ENCODE results near the gene SETBP1. TPM values are rescaled to one million over a fixed set of nuclear protein-coding genes. Genes with fewer than 3 reads are reported as not detected.
A peak's percentile ranks its signal among the peaks of the same experiment; 100 is the strongest.

SETBP1 gene
- total and polyA plus RNA-seq, 2 donors from 2014 or later = 2.7 to 71.7 TPM

- Histone ChIP-seq H3K4me3 (ENCODE audit: low read length in 3 of 3) (peak overlapping the region in 1 of 3 donors; percentile 2), H3K27ac (ENCODE audit: low read depth in 2 of 2, low read length in 2 of 2) (peak overlapping the region; percentile 72 to 80), H3K4me1 (ENCODE audit: control insufficient read depth in 2 of 3, insufficient read depth in 2 of 3, low read depth in 1 of 3, low read length in 3 of 3) (peaks cover 30 to 40% (median 33%) of the 10 kb centered on the region in 3 donors), H3K36me3 (ENCODE audit: control insufficient read depth in 2 of 3, insufficient read depth in 3 of 3, low read length in 3 of 3) (no peaks in the 10 kb centered on the region), H3K9ac (ENCODE audit: low read length in 3 of 3) (peak overlapping the region in 1 of 3 donors; percentile 3), H3K9me3 (ENCODE audit: control insufficient read depth in 2 of 3, insufficient read depth in 1 of 3, low read length in 3 of 3) (no peaks in the 10 kb centered on the region), H3K27me3 (ENCODE audit: control insufficient read depth, insufficient read depth, low read length) (no peaks in the 10 kb centered on the region)
- intact Hi-C loops (cut with DNase I) = no loop called here
- DNase-seq (peak; percentile 72 to 91 (median 88)), FAIRE-seq (peak; percentile 82)
- no peak for TF ChIP-seq CTCF (IDR thresholded peaks at IDR 0.05; ENCODE audit: borderline replicate concordance, extremely low read depth, insufficient read depth)
Measured at GRCh38 chr18:44817831-44818473, 137.3 kb downstream of the SETBP1 start.

- peak in 1 of 5 donors; percentile 46 for DNase-seq
- Histone ChIP-seq H3K4me3 (ENCODE audit: low read length in 3 of 3) (no peak overlapping the region), H3K9me3 (ENCODE audit: control insufficient read depth in 2 of 3, insufficient read depth in 1 of 3, low read length in 3 of 3) (no peaks in the 10 kb centered on the region), H3K27ac (ENCODE audit: low read depth in 2 of 2, low read length in 2 of 2) (peak overlapping the region; percentile 72 to 80), H3K27me3 (ENCODE audit: control insufficient read depth, insufficient read depth, low read length) (no peaks in the 10 kb centered on the region), H3K36me3 (ENCODE audit: control insufficient read depth in 2 of 3, insufficient read depth in 3 of 3, low read length in 3 of 3) (no peaks in the 10 kb centered on the region), H3K9ac (ENCODE audit: low read length in 3 of 3) (no peak overlapping the region), H3K4me1 (ENCODE audit: control insufficient read depth in 2 of 3, insufficient read depth in 2 of 3, low read depth in 1 of 3, low read length in 3 of 3) (peaks cover 30 to 49% (median 35%) of the 10 kb centered on the region in 3 donors)
- no peak for TF ChIP-seq CTCF (IDR thresholded peaks at IDR 0.05; ENCODE audit: borderline replicate concordance, extremely low read depth, insufficient read depth)
- FAIRE-seq = no peak
- intact Hi-C loops (cut with DNase I) = no loop called here
Measured at GRCh38 chr18:44818668-44819403, 138.1 kb downstream of the SETBP1 start.

GRCh38 chr18:44819944-44820510 is 139.3 kb downstream of the SETBP1 start:
- DNase-seq = peak in 1 of 5 donors; percentile 80
- H3K4me1 ChIP-seq (ENCODE audit: control insufficient read depth in 2 of 3, insufficient read depth in 2 of 3, low read depth in 1 of 3, low read length in 3 of 3) = peaks cover 30 to 49% (median 42%) of the 10 kb centered on the region in 3 donors
- FAIRE-seq = no peak
- no peak overlapping the region for H3K9ac ChIP-seq (ENCODE audit: low read length in 3 of 3)
- no peak overlapping the region for H3K4me3 ChIP-seq (ENCODE audit: low read length in 3 of 3)
- H3K36me3 ChIP-seq (ENCODE audit: control insufficient read depth in 2 of 3, insufficient read depth in 3 of 3, low read length in 3 of 3) = no peaks in the 10 kb centered on the region
- no peak for TF ChIP-seq CTCF (IDR thresholded peaks at IDR 0.05; ENCODE audit: borderline replicate concordance, extremely low read depth, insufficient read depth)
- intact Hi-C loops (cut with DNase I) = no loop called here
- no peaks in the 10 kb centered on the region for H3K9me3 ChIP-seq (ENCODE audit: control insufficient read depth in 2 of 3, insufficient read depth in 1 of 3, low read length in 3 of 3)
- H3K27ac ChIP-seq (ENCODE audit: low read depth in 2 of 2, low read length in 2 of 2) = peak overlapping the region; percentile 72 to 80
- no peaks in the 10 kb centered on the region for H3K27me3 ChIP-seq (ENCODE audit: control insufficient read depth, insufficient read depth, low read length)

Measured in kidney (tissue), 14 donors.